ENCODE data around the gene SAAL1.

SAAL1 gene

DNA sequence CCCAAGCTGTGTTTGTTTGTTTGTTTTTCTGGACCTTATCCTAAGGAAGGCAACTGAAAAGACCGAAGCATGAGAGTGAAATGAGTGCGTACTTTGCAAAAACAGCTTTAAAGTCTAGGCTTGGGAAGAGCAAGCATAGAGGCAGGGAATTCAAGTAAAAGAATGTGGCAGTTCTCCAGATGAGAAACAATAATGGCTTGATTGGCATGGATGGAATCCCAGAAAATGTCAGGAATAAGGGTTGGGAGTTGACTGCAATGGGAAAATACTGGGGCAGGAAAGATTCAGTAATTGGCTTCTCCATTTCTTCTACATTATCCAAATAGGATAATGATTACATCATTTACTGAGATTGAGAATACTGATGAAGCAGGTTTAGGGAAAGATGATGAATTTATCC is 17.5 kb downstream of the SAAL1 start:
- no peak overlapping the region for H3K9ac ChIP-seq (ENCODE audit: low read depth in 1 of 2, low read length in 2 of 2)
- no peaks in the 10 kb centered on the region for H3K9me3 ChIP-seq (ENCODE audit: control insufficient read depth in 1 of 2, low read length in 2 of 2)
- H3K36me3 ChIP-seq (ENCODE audit: control insufficient read depth in 1 of 2, insufficient read depth in 2 of 2, low read length in 2 of 2): peaks cover 0 to 58% of the 10 kb centered on the region in 2 donors
- H3K27me3 ChIP-seq (ENCODE audit: control insufficient read depth in 1 of 2, insufficient read depth in 2 of 2, low read length in 2 of 2): no peaks in the 10 kb centered on the region
- no peak overlapping the region for H3K27ac ChIP-seq (ENCODE audit: low read depth, low read length)
- no peaks in the 10 kb centered on the region for H3K4me1 ChIP-seq (ENCODE audit: control insufficient read depth in 1 of 2, insufficient read depth in 2 of 2, low read length in 2 of 2)
- H3K4me3 ChIP-seq (ENCODE audit: low read depth in 1 of 2, low read length in 2 of 2): no peak overlapping the region

DNA sequence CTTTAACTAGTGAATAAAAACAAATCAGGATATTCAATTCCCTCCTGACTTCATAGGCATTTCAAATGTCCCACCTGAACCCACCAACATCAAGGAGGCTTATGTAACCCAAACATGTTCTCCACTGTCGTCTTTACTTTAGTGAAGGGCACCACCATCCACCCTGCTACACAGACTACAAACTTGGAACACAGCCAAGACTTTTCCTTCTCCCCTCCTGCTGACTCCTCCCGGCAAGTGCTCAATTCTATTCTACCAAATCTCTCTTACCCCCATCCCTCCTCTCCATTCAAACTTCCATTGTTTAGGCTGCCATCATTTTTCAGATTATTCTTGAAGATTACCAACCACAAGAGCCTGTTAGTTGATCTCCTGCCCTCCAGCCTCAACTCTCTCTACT is 24.3 kb downstream of the SAAL1 start:
- Histone ChIP-seq H3K27ac (ENCODE audit: low read depth, low read length) (no peak overlapping the region), H3K9ac (ENCODE audit: low read depth in 1 of 2, low read length in 2 of 2) (no peak overlapping the region), H3K36me3 (ENCODE audit: control insufficient read depth in 1 of 2, insufficient read depth in 2 of 2, low read length in 2 of 2) (peaks cover 13 to 26% of the 10 kb centered on the region in 2 donors), H3K9me3 (ENCODE audit: control insufficient read depth in 1 of 2, low read length in 2 of 2) (no peaks in the 10 kb centered on the region), H3K4me1 (ENCODE audit: control insufficient read depth in 1 of 2, insufficient read depth in 2 of 2, low read length in 2 of 2) (no peaks in the 10 kb centered on the region), H3K27me3 (ENCODE audit: control insufficient read depth in 1 of 2, insufficient read depth in 2 of 2, low read length in 2 of 2) (no peaks in the 10 kb centered on the region), H3K4me3 (ENCODE audit: low read depth in 1 of 2, low read length in 2 of 2) (no peak overlapping the region)

DNA sequence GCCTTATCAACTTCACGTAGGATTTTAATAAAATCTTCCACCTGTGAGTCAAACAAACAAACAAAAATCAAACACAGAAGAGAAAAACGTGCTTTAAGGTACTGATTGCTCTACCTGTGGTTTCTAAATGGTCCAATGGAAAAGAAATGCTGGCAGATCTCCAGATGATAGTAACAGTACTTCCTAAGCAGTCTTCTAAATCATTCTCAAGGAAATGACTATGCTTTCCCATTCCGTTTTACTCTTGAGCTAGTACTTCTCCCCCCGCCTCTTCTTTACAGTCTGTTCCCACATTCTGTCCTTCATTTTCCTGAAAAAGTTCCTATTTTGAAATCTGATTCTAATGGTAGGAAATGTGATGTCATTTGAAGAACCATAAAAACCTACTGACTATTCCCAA is 25.4 kb downstream of the SAAL1 start:
- H3K36me3 ChIP-seq (ENCODE audit: control insufficient read depth in 1 of 2, insufficient read depth in 2 of 2, low read length in 2 of 2): peaks cover 13 to 26% of the 10 kb centered on the region in 2 donors
- no peaks in the 10 kb centered on the region for H3K9me3 ChIP-seq (ENCODE audit: control insufficient read depth in 1 of 2, low read length in 2 of 2)

DNA sequence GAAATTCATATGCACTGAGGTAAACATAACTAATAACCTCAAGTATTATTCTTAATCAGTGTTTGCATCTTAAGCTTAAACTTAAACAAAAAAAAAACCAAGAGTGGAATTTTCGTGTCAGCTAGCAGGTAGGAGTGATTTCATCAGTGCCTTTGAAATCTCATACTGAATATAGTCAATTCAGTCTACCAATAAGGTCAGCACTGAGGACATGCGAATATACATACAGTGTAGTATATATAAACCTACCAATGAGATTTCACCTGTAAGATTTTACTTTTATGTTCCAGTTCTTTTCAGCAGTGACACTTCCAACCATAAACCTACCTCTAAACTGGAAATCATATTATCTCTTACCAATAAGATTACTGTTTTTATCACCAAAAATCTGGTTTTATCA is 27.0 kb downstream of the SAAL1 start:
- no peak overlapping the region for H3K4me3 ChIP-seq (ENCODE audit: low read depth in 1 of 2, low read length in 2 of 2)

More for the DNA sequence above, 25.4 kb downstream of the SAAL1 start:
- Histone ChIP-seq H3K27ac (ENCODE audit: low read depth, low read length) (no peak overlapping the region), H3K4me1 (ENCODE audit: control insufficient read depth in 1 of 2, insufficient read depth in 2 of 2, low read length in 2 of 2) (no peaks in the 10 kb centered on the region), H3K4me3 (ENCODE audit: low read depth in 1 of 2, low read length in 2 of 2) (no peak overlapping the region), H3K9ac (ENCODE audit: low read depth in 1 of 2, low read length in 2 of 2) (no peak overlapping the region), H3K27me3 (ENCODE audit: control insufficient read depth in 1 of 2, insufficient read depth in 2 of 2, low read length in 2 of 2) (no peaks in the 10 kb centered on the region)

DNA sequence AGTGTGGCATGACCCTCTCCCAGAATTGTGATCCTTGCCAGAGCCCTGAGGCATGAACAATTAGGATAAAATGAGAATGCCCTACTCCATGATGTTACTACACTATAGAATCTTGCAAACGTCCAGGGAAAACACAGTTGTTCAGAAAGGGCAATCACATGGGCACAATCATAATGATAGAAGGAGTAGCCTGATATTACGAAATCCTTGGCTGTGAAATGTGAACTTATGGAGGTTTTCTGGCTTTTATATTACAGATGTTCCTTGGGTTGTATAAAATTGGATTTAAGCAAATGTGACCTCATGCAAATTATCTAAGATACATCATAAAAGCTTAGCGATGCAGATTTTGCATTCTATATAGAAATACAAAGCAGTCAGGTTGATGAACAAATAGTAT is 30.4 kb downstream of the SAAL1 start:
- no peak overlapping the region for H3K9ac ChIP-seq (ENCODE audit: low read depth in 1 of 2, low read length in 2 of 2)
- peaks cover 3 to 10% of the 10 kb centered on the region in 2 donors for H3K36me3 ChIP-seq (ENCODE audit: control insufficient read depth in 1 of 2, insufficient read depth in 2 of 2, low read length in 2 of 2)
- H3K27me3 ChIP-seq (ENCODE audit: control insufficient read depth in 1 of 2, insufficient read depth in 2 of 2, low read length in 2 of 2): no peaks in the 10 kb centered on the region
- no peaks in the 10 kb centered on the region for H3K9me3 ChIP-seq (ENCODE audit: control insufficient read depth in 1 of 2, low read length in 2 of 2)
- no peak overlapping the region for H3K27ac ChIP-seq (ENCODE audit: low read depth, low read length)
- no peaks in the 10 kb centered on the region for H3K4me1 ChIP-seq (ENCODE audit: control insufficient read depth in 1 of 2, insufficient read depth in 2 of 2, low read length in 2 of 2)
- no peak overlapping the region for H3K4me3 ChIP-seq (ENCODE audit: low read depth in 1 of 2, low read length in 2 of 2)

More for the DNA sequence above, 27.0 kb downstream of the SAAL1 start:
- Histone ChIP-seq H3K4me1 (ENCODE audit: control insufficient read depth in 1 of 2, insufficient read depth in 2 of 2, low read length in 2 of 2) (no peaks in the 10 kb centered on the region), H3K9ac (ENCODE audit: low read depth in 1 of 2, low read length in 2 of 2) (no peak overlapping the region), H3K36me3 (ENCODE audit: control insufficient read depth in 1 of 2, insufficient read depth in 2 of 2, low read length in 2 of 2) (peaks cover 13 to 19% of the 10 kb centered on the region in 2 donors), H3K27me3 (ENCODE audit: control insufficient read depth in 1 of 2, insufficient read depth in 2 of 2, low read length in 2 of 2) (no peaks in the 10 kb centered on the region), H3K27ac (ENCODE audit: low read depth, low read length) (no peak overlapping the region), H3K9me3 (ENCODE audit: control insufficient read depth in 1 of 2, low read length in 2 of 2) (no peaks in the 10 kb centered on the region)

DNA sequence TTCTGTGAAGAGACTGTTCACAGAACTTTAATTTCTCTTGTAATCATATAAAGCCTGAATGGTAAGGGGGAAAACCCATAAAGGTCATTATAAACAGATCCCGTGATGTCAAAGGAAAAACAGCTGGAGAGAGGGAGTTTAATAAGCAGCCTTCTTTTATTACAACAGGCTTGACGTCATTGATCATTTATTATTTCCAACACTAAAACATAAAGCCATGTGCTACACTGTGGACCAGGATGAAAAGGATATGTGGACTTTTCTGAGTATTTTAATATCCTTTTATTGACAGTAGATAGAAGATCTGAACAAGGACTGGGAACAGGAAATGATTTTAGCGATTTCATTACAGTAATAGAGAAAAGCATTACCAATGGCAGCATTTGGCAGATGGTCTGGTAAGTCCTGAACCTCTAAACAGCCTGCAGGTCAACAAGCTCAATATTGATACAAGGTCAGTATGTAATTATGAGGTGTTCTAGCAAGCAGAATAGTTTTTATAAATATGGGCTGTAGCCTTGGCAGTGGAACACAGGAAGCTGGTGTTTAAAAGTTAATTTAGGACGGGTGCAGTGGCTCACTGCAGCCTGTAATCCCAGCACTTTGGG is 34.7 kb downstream of the SAAL1 start:
- Histone ChIP-seq H3K9ac (ENCODE audit: low read depth in 1 of 2, low read length in 2 of 2) (no peak overlapping the region), H3K27ac (ENCODE audit: low read depth, low read length) (no peak overlapping the region)

DNA sequence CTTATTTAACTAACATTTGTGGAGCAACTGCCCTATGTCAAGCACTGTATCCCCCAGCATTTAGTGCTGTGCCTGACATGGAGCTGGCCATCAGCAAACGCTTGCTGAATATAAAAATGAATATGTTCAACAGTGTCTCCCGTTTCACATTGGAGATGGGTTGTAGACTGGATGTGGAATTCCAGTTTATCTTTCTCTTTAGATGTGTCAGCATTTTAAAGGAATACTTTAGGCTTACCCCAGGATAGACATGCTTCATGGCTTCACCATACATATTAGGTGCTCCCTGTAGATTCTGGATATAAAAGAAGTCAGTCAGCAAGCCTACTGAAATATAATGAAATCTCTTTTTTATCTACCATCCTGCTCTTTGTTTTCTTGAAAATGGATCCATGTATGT is 38.5 kb downstream of the SAAL1 start:
- no peaks in the 10 kb centered on the region for H3K4me1 ChIP-seq (ENCODE audit: control insufficient read depth in 1 of 2, insufficient read depth in 2 of 2, low read length in 2 of 2)

More for the DNA sequence above, 34.7 kb downstream of the SAAL1 start:
- H3K4me3 ChIP-seq (ENCODE audit: low read depth in 1 of 2, low read length in 2 of 2): no peak overlapping the region
- H3K9me3 ChIP-seq (ENCODE audit: control insufficient read depth in 1 of 2, low read length in 2 of 2): no peaks in the 10 kb centered on the region
- H3K27me3 ChIP-seq (ENCODE audit: control insufficient read depth in 1 of 2, insufficient read depth in 2 of 2, low read length in 2 of 2): no peaks in the 10 kb centered on the region
- no peaks in the 10 kb centered on the region for H3K36me3 ChIP-seq (ENCODE audit: control insufficient read depth in 1 of 2, insufficient read depth in 2 of 2, low read length in 2 of 2)
- H3K4me1 ChIP-seq (ENCODE audit: control insufficient read depth in 1 of 2, insufficient read depth in 2 of 2, low read length in 2 of 2): no peaks in the 10 kb centered on the region

DNA sequence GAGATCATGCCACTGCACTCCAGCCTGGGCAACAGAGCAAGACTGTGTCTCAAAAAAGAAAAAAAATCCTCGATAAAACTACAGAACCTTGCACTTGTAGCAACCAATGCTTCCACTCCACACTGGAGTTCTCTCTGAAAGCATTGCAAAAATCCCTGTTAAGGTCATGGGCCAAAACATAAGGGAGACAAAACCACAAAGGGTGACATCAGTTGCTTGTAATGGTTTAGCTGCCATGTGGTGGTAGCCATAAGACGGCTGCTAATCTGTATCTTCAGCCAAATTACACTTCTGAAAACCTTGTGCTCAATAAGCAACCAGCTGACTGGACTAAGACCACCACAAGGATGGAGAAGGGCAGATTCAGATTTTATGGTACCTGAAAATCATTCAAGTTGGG is 39.3 kb downstream of the SAAL1 start:
- H3K9ac ChIP-seq (ENCODE audit: low read depth in 1 of 2, low read length in 2 of 2): no peak overlapping the region
- H3K4me3 ChIP-seq (ENCODE audit: low read depth in 1 of 2, low read length in 2 of 2): no peak overlapping the region
- H3K36me3 ChIP-seq (ENCODE audit: control insufficient read depth in 1 of 2, insufficient read depth in 2 of 2, low read length in 2 of 2): no peaks in the 10 kb centered on the region
- no peaks in the 10 kb centered on the region for H3K27me3 ChIP-seq (ENCODE audit: control insufficient read depth in 1 of 2, insufficient read depth in 2 of 2, low read length in 2 of 2)
- H3K9me3 ChIP-seq (ENCODE audit: control insufficient read depth in 1 of 2, low read length in 2 of 2): no peaks in the 10 kb centered on the region
- H3K4me1 ChIP-seq (ENCODE audit: control insufficient read depth in 1 of 2, insufficient read depth in 2 of 2, low read length in 2 of 2): no peaks in the 10 kb centered on the region
- H3K27ac ChIP-seq (ENCODE audit: low read depth, low read length): no peak overlapping the region

More for the DNA sequence above, 38.5 kb downstream of the SAAL1 start:
- H3K27ac ChIP-seq (ENCODE audit: low read depth, low read length): no peak overlapping the region
- H3K4me3 ChIP-seq (ENCODE audit: low read depth in 1 of 2, low read length in 2 of 2): no peak overlapping the region
- no peaks in the 10 kb centered on the region for H3K36me3 ChIP-seq (ENCODE audit: control insufficient read depth in 1 of 2, insufficient read depth in 2 of 2, low read length in 2 of 2)
- H3K9ac ChIP-seq (ENCODE audit: low read depth in 1 of 2, low read length in 2 of 2): no peak overlapping the region
- H3K9me3 ChIP-seq (ENCODE audit: control insufficient read depth in 1 of 2, low read length in 2 of 2): no peaks in the 10 kb centered on the region
- H3K27me3 ChIP-seq (ENCODE audit: control insufficient read depth in 1 of 2, insufficient read depth in 2 of 2, low read length in 2 of 2): no peaks in the 10 kb centered on the region

DNA sequence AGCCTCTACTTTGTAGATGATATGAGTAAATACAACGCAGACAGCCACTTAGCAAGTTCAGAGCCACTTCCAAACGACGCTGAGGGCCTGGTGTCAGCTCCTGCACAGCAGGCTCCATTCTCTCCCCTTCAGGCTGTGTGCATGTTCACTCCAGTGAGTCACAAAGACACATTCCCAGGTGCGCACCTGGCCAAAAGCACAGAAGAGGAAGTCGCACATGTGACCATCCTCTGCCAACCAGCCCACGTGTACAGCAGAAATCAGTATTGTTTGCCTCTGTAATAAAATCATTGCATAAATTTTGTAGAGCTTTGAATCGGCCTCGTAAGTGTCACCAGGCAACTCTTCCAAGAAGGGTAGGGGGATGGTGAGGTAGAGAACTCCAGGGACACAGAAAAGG is 40.3 kb downstream of the SAAL1 start:
- no peak overlapping the region for H3K4me3 ChIP-seq (ENCODE audit: low read depth in 1 of 2, low read length in 2 of 2)
- no peaks in the 10 kb centered on the region for H3K9me3 ChIP-seq (ENCODE audit: control insufficient read depth in 1 of 2, low read length in 2 of 2)
- no peaks in the 10 kb centered on the region for H3K4me1 ChIP-seq (ENCODE audit: control insufficient read depth in 1 of 2, insufficient read depth in 2 of 2, low read length in 2 of 2)
- no peaks in the 10 kb centered on the region for H3K36me3 ChIP-seq (ENCODE audit: control insufficient read depth in 1 of 2, insufficient read depth in 2 of 2, low read length in 2 of 2)
- no peak overlapping the region for H3K27ac ChIP-seq (ENCODE audit: low read depth, low read length)
- no peaks in the 10 kb centered on the region for H3K27me3 ChIP-seq (ENCODE audit: control insufficient read depth in 1 of 2, insufficient read depth in 2 of 2, low read length in 2 of 2)
- H3K9ac ChIP-seq (ENCODE audit: low read depth in 1 of 2, low read length in 2 of 2): no peak overlapping the region

DNA sequence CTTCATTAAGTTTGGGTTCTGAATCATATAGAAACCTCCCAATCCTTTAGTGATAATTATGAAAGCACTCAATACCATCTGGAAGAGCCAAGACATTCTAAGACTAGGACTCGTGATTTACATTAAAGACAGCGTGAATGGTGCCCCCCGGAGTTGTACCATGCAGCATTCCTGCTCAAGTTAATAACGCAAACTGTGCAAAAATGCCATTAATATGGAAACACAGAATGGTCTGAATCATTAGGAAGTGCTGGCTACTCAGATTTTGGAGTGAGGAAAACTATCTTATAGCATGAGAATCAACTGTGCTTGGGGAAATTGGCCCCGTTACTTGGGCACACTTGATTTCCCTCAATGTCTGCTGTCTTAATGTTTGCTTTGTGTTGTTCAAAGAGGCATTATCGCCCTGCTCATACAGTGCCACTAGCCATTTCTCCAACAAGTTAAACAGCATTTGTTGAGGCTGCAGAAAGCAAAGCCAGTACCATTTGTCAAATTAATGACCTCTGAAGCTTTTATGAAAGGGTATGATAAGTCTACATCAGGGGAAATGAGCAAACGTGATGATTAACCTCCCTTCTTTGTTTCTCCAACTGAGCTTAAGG is 41.3 kb downstream of the SAAL1 start:
- Histone ChIP-seq H3K36me3 (ENCODE audit: control insufficient read depth in 1 of 2, insufficient read depth in 2 of 2, low read length in 2 of 2) (no peaks in the 10 kb centered on the region), H3K9me3 (ENCODE audit: control insufficient read depth in 1 of 2, low read length in 2 of 2) (no peaks in the 10 kb centered on the region), H3K27ac (ENCODE audit: low read depth, low read length) (no peak overlapping the region), H3K4me3 (ENCODE audit: low read depth in 1 of 2, low read length in 2 of 2) (no peak overlapping the region), H3K27me3 (ENCODE audit: control insufficient read depth in 1 of 2, insufficient read depth in 2 of 2, low read length in 2 of 2) (no peaks in the 10 kb centered on the region), H3K4me1 (ENCODE audit: control insufficient read depth in 1 of 2, insufficient read depth in 2 of 2, low read length in 2 of 2) (no peaks in the 10 kb centered on the region), H3K9ac (ENCODE audit: low read depth in 1 of 2, low read length in 2 of 2) (no peak overlapping the region)
